Measurements from ENCODE around the gene DUSP1.
"Not testable (repeated sequence)": the region's sequence is repeated elsewhere in the genome, so short reads cannot be mapped to it uniquely, and the experiment has no call there.

GRCh38 chr5:172810996-172811395 is 40.0 kb upstream of the DUSP1 start:
- TF ChIP-seq PPARA (CRISPR knock-in tag; IDR thresholded peaks at IDR 0.05; ENCODE audit: borderline replicate concordance); TOX (CRISPR knock-in tag; IDR thresholded peaks at IDR 0.05; ENCODE audit: borderline replicate concordance); ZNF8 (CRISPR knock-in tag; IDR thresholded peaks at IDR 0.05); ZFP30 (CRISPR knock-in tag; IDR thresholded peaks at IDR 0.05); CSRNP3 (CRISPR knock-in tag; IDR thresholded peaks at IDR 0.05); OSR1 (CRISPR knock-in tag; IDR thresholded peaks at IDR 0.05); ZC3H10 (CRISPR knock-in tag; IDR thresholded peaks at IDR 0.05); ZFP3 (CRISPR knock-in tag; IDR thresholded peaks at IDR 0.05); ISL1 (CRISPR knock-in tag; IDR thresholded peaks at IDR 0.05): not testable (repeated sequence)
- TF ChIP-seq, protein P1, sequence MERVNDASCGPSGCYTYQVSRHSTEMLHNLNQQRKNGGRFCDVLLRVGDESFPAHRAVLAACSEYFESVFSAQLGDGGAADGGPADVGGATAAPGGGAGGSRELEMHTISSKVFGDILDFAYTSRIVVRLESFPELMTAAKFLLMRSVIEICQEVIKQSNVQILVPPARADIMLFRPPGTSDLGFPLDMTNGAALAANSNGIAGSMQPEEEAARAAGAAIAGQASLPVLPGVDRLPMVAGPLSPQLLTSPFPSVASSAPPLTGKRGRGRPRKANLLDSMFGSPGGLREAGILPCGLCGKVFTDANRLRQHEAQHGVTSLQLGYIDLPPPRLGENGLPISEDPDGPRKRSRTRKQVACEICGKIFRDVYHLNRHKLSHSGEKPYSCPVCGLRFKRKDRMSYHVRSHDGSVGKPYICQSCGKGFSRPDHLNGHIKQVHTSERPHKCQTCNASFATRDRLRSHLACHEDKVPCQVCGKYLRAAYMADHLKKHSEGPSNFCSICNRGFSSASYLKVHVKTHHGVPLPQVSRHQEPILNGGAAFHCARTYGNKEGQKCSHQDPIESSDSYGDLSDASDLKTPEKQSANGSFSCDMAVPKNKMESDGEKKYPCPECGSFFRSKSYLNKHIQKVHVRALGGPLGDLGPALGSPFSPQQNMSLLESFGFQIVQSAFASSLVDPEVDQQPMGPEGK (CRISPR knock-in tag; IDR thresholded peaks at IDR 0.05; ENCODE audit: borderline replicate concordance) = not testable (repeated sequence)

Measured in SK-N-SH treated with all-trans-retinoic acid at 6 μM for 48 hours (cell line).